SK-N-SH (cell line): ENCODE results near the gene APBA2. TPM values are rescaled to one million over a fixed set of nuclear protein-coding genes. Genes with fewer than 3 reads are reported as not detected.
A peak's percentile ranks its signal among the peaks of the same experiment; 100 is the strongest.

ENCODE experiments used
- CTCF ChIA-PET: fragments of 300-600, 350-600 bp; formaldehyde crosslinking; extraction: SDS; loops from one replicate; lab custom pipeline; 2021; lab: Yijun Ruan, JAX
- POLR2A ChIA-PET: fragments of 350-600 bp; sonication (Branson Sonifier 250); formaldehyde crosslinking; extraction: SDS; loops from one replicate; lab custom pipeline; 2020; ENCODE audit warnings: antibody characterized with exemption, inconsistent platforms; lab: Yijun Ruan, JAX
- DNase-seq: peaks from one replicate; pipeline ENCODE4 v3.0.0; 2012
- H2AFZ ChIP-seq: fragments of 200-600 bp; sonication (generic); 2 replicates; pipeline ENCODE4 v1.8.1; 2016; ENCODE audit warnings: antibody characterized with exemption, mild to moderate bottlenecking, low read depth
- H3F3A ChIP-seq: fragments of 200-600 bp; sonication (generic); replicated peaks from 2 replicates; pipeline ENCODE3; 2016; ENCODE audit warnings: antibody characterized with exemption, mild to moderate bottlenecking; ENCODE audit not compliant: insufficient read depth
- H3K27ac ChIP-seq, 2 experiments: fragments of 200-500 bp in 1 of 2; fragments of 200-600 bp in 1 of 2; sonication (Bioruptor generic) in 1 of 2; sonication (generic), shearing (Covaris generic) in 1 of 2; 2 replicates each; pipeline versions ENCODE4 v1.5.1 to v1.6.1; 2014 to 2016; ENCODE audit warnings: low read depth in 2 of 2, inconsistent platforms in 1 of 2, low read length in 1 of 2, mild to moderate bottlenecking in 1 of 2, mixed read lengths in 1 of 2
- H3K27me3 ChIP-seq: fragments of 200-600 bp; sonication (generic), shearing (Covaris generic); 2 replicates; pipeline ENCODE4 v1.6.1; 2016; ENCODE audit warnings: mixed run types; ENCODE audit not compliant: insufficient read depth
- H3K36me3 ChIP-seq, 2 experiments: fragments of 200-500 bp in 1 of 2; fragments of 200-600 bp in 1 of 2; sonication (Bioruptor generic) in 1 of 2; sonication (generic) in 1 of 2; replicated peaks in 1 of 2; 2 replicates each; pipeline versions ENCODE3 to v1.5.1; 2014 to 2016; ENCODE audit warnings: low read length in 1 of 2, mild to moderate bottlenecking in 1 of 2; ENCODE audit not compliant: insufficient read depth in 2 of 2, control insufficient read depth in 1 of 2
- H3K4me1 ChIP-seq, 2 experiments: fragments of 200-500 bp in 1 of 2; fragments of 200-600 bp in 1 of 2; sonication (Bioruptor generic) in 1 of 2; sonication (generic), shearing (Covaris generic) in 1 of 2; 2 replicates each; pipeline versions ENCODE4 v1.5.1 to v1.6.1; 2014 to 2016; ENCODE audit warnings: low read depth in 1 of 2, low read length in 1 of 2, mixed run types in 1 of 2; ENCODE audit not compliant: insufficient read depth in 2 of 2, control insufficient read depth in 1 of 2
- H3K4me2 ChIP-seq: fragments of 200-600 bp; sonication (generic), shearing (Covaris generic); 2 replicates; pipeline ENCODE4 v1.6.1; 2017; ENCODE audit warnings: mixed run types
- H3K4me3 ChIP-seq, 2 experiments: fragments of 200-500 bp in 1 of 2; fragments of 200-600 bp in 1 of 2; sonication (Bioruptor generic) in 1 of 2; sonication (generic), shearing (Covaris generic) in 1 of 2; 2 replicates each; pipeline versions ENCODE4 v1.5.1 to v1.8.1; 2014 to 2016; ENCODE audit warnings: low read depth in 2 of 2, inconsistent platforms in 1 of 2, low read length in 1 of 2, mild to moderate bottlenecking in 1 of 2, mixed read lengths in 1 of 2, moderate library complexity in 1 of 2
- H3K79me2 ChIP-seq: fragments of 200-600 bp; sonication (generic); 2 replicates; pipeline ENCODE4 v1.8.1; 2017; ENCODE audit warnings: mild to moderate bottlenecking; ENCODE audit not compliant: insufficient read depth
- H3K9ac ChIP-seq: fragments of 200-600 bp; sonication (generic); 2 replicates; pipeline ENCODE4 v1.6.1; 2017; ENCODE audit warnings: mixed run types
- H3K9me2 ChIP-seq: fragments of 200-600 bp; sonication (generic); 2 replicates; pipeline ENCODE4 v1.6.1; 2017; ENCODE audit warnings: mixed run types
- H3K9me3 ChIP-seq: fragments of 200-600 bp; sonication (generic); 2 replicates; pipeline ENCODE4 v1.6.1; 2017; ENCODE audit warnings: mixed run types, mild to moderate bottlenecking, moderate library complexity
- H4K20me1 ChIP-seq: fragments of 200-600 bp; sonication (generic); 2 replicates; pipeline ENCODE4 v1.6.1; 2017; ENCODE audit warnings: mild to moderate bottlenecking, mixed run types; ENCODE audit not compliant: insufficient read depth
- CHD2 ChIP-seq: fragments of 150-350 bp; IDR thresholded peaks from 2 replicates; pipeline ENCODE4 v1.6.1; 2018; ENCODE audit warnings: low read length; ENCODE audit not compliant: partially characterized antibody
- EZH2phosphoT487 ChIP-seq: fragments of 200-600 bp; sonication (generic); IDR thresholded peaks from 2 replicates; pipeline ENCODE4 v1.6.1; 2017; ENCODE audit warnings: low read depth, mixed run types, mild to moderate bottlenecking, antibody characterized with exemption, moderate library complexity, borderline replicate concordance
- FOSL2 ChIP-seq: IDR thresholded peaks from 2 replicates; pipeline ENCODE4 v1.4.0; 2012; ENCODE audit warnings: low read depth, mild to moderate bottlenecking, moderate library complexity, borderline replicate concordance
- GABPA ChIP-seq: IDR thresholded peaks from 2 replicates; pipeline ENCODE4 v1.4.0; 2012; ENCODE audit warnings: low read depth, mild to moderate bottlenecking
- JUND ChIP-seq: IDR thresholded peaks from 2 replicates; pipeline ENCODE4 v1.4.0; 2012
- MAX ChIP-seq: IDR thresholded peaks from 2 replicates; pipeline ENCODE4 v1.4.0; 2012; ENCODE audit warnings: low read depth
- MEF2A ChIP-seq: IDR thresholded peaks from 2 replicates; pipeline ENCODE4 v1.4.0; 2012; ENCODE audit warnings: low read depth, borderline replicate concordance
- MXI1 ChIP-seq: IDR thresholded peaks from 2 replicates; pipeline ENCODE4 v1.6.1; 2012; ENCODE audit warnings: mild to moderate bottlenecking, low read depth, low read length, improper control_type of control experiment
- RCOR1 ChIP-seq: fragments of 150-350 bp; IDR thresholded peaks from 2 replicates; pipeline ENCODE4 v1.6.1; 2017; ENCODE audit warnings: antibody characterized with exemption, low read length
- RXRA ChIP-seq: IDR thresholded peaks from 2 replicates; pipeline ENCODE4 v1.4.0; 2012; ENCODE audit warnings: low read depth, mild to moderate bottlenecking, borderline replicate concordance
- TEAD4 ChIP-seq: IDR thresholded peaks from 2 replicates; pipeline ENCODE4 v1.4.0; 2012; ENCODE audit warnings: mild to moderate bottlenecking, borderline replicate concordance; ENCODE audit not compliant: insufficient read depth
- USF1 ChIP-seq: IDR thresholded peaks from 2 replicates; pipeline ENCODE4 v1.4.0; 2012; ENCODE audit warnings: low read depth, borderline replicate concordance
- YY1 ChIP-seq: IDR thresholded peaks from 2 replicates; pipeline ENCODE4 v1.4.0; 2012; ENCODE audit warnings: low read depth, mild to moderate bottlenecking
- WGBS: methylation state at CpG from one replicate; pipeline ENCODE4 v1.1.6; 2017; ENCODE audit warnings: low lambda C conversion rate; 5-methylcytosine and 5-hydroxymethylcytosine counted together
- polyA plus RNA-seq, 3 experiments: library from polyadenylated mRNA; depleted of rRNA; stranded (reverse); fragments of >200 nt; gene quantifications; 2 replicates each; pipeline ENCODE4 v1.2.3, GENCODE V29; 2012

Gene APBA2
- polyA plus RNA-seq, 1 of the 3 experiments (the other 2 are of a cell fraction), result 12.7 TPM

GRCh38 chr15:28895146-28895545, 9.4 kb downstream of the APBA2 start:
- H3K79me2 ChIP-seq, result no peaks in the 10 kb centered on the region
- H3K4me1 ChIP-seq, result peaks cover 0 to 24% of the 10 kb centered on the region in 2 experiments; a peak in 1 of 4 replicates
- no peak overlapping the region for H3K4me2 ChIP-seq
- no peak overlapping the region for H3K4me3 ChIP-seq
- no peak overlapping the region for H2AFZ ChIP-seq
- H3K9me3 ChIP-seq, result no peaks in the 10 kb centered on the region
- no peaks in the 10 kb centered on the region for H3K36me3 ChIP-seq
- H3K27ac ChIP-seq, result no peak overlapping the region
- ChIA-PET POLR2A (no interaction called here), CTCF (interaction anchor here (1.9 kb wide), 1 partner anchor 80 kb away, joined by 5 read pairs; no protein-coding TSS in a partner anchor)
- no peak overlapping the region for H3K9ac ChIP-seq
- no peaks in the 10 kb centered on the region for H3K27me3 ChIP-seq
- no peak for DNase-seq
- no peaks in the 10 kb centered on the region for H4K20me1 ChIP-seq
- H3F3A ChIP-seq, result peaks cover 3% of the 10 kb centered on the region
- 97% methylated on average over 5 of the region's 13 CpGs for WGBS
- no peaks in the 10 kb centered on the region for H3K9me2 ChIP-seq
- TF ChIP-seq TEAD4 (no peak), RCOR1 (no peak), CHD2 (no peak), MAX (no peak), EZH2phosphoT487 (no peak), MXI1 (no peak), GABPA (no peak)

- Histone ChIP-seq H3K9me2 (no peaks in the 10 kb centered on the region), H3K4me2 (no peak overlapping the region), H3K9me3 (no peaks in the 10 kb centered on the region), H3K27ac (no peak overlapping the region), H3F3A (peaks cover 3% of the 10 kb centered on the region), H3K27me3 (no peaks in the 10 kb centered on the region), H3K9ac (no peak overlapping the region), H3K4me3 (no peak overlapping the region), H4K20me1 (no peaks in the 10 kb centered on the region), H2AFZ (no peak overlapping the region), H3K4me1 (peaks cover 0 to 24% of the 10 kb centered on the region in 2 experiments; a peak in 1 of 4 replicates), H3K79me2 (no peaks in the 10 kb centered on the region), H3K36me3 (no peaks in the 10 kb centered on the region)
- 90% methylated on average over 6 of the region's 6 CpGs for WGBS
- ChIA-PET CTCF (no interaction called here), POLR2A (no interaction called here)
- DNase-seq, result peak; percentile 12
- TF ChIP-seq MEF2A (no peak), TEAD4 (no peak), EZH2phosphoT487 (no peak)
These were observed 9.8 kb downstream of the APBA2 start for GRCh38 chr15:28895566-28895965.

GRCh38 chr15:28896951-28897350, 11.2 kb downstream of the APBA2 start:
- Histone ChIP-seq H3K9me3 (no peaks in the 10 kb centered on the region), H3K4me2 (no peak overlapping the region), H3K27me3 (no peaks in the 10 kb centered on the region), H3K36me3 (no peaks in the 10 kb centered on the region), H3K4me3 (no peak overlapping the region), H4K20me1 (no peaks in the 10 kb centered on the region), H3K79me2 (no peaks in the 10 kb centered on the region), H3F3A (peaks cover 3% of the 10 kb centered on the region), H2AFZ (no peak overlapping the region), H3K4me1 (peaks cover 0 to 32% of the 10 kb centered on the region in 2 experiments; a peak in 1 of 4 replicates), H3K9ac (no peak overlapping the region), H3K27ac (peak overlapping the region in 1 of 2 experiments; percentile 36; a peak in 1 of 4 replicates), H3K9me2 (no peaks in the 10 kb centered on the region)
- TF ChIP-seq FOSL2 (peak; percentile 25; the same call in 1 of the 2 replicates), RXRA (no peak), MEF2A (peak; percentile 71; the same call in 1 of the 2 replicates), USF1 (no peak), TEAD4 (no peak), YY1 (no peak), JUND (peak; percentile 44; the same call in 1 of the 2 replicates)
- DNase-seq, result no peak
- 46% methylated on average over 4 of the region's 4 CpGs for WGBS
- ChIA-PET POLR2A (no interaction called here), CTCF (no interaction called here)
